ENCODE measurements around the gene FDPS.
"Not testable (repeated sequence)": the region's sequence is repeated elsewhere in the genome, so short reads cannot be mapped to it uniquely, and the experiment has no call there.

Gene FDPS

DNA sequence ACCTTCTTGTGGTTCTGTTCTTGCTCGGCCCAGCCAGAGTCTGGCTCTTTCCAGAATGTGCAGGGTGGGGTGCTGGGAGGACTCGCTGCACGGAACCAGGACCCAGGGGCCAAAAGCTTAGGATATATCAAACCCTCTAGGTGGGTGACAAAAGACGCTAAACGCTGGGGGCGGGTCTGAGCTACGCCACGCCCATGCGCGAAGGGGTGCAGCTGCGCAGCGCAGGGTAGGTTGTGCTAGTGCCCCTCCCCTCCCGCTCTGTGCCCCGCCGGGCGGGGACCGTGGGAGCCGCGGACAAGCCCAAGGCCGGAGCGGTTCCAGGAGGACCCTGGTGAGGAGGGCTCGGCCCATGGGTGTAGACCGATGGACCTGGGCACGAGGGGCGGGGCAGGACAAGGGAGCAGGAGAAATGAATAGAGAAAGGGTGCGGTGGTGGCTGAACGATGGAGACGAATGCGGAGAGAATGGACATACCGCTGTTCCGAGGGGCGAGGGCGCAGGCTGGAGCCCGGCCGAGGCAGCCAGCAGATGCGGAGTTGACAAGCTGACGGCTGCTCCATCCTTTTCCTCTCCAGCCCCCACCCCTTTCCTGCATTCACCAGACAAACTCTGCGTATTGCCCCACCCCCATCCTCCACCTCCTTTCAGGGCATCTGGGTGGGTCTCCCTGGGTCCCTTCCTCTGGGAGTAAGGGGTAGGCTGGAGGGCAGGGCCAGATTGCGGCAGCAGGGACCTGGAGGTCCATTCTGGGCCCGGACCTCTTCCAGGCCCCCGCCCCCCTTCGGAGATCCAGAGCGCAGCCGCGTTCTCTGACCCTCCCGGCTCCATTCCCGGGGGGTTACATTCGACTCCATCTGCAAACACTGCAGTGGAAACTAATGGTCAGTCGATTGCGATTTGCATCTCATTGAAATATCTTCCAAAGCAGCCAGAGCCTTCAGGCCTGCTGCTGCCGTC, 12.3 kb downstream of the FDPS start, which contains the start of gene RUSC1:
Gene RUSC1 (plus strand): TSS at position 234 of the 957 bp plus-strand sequence. CDS start 880 bp downstream, outside the sequence.
- DNase-seq = peak; percentile 88

DNA sequence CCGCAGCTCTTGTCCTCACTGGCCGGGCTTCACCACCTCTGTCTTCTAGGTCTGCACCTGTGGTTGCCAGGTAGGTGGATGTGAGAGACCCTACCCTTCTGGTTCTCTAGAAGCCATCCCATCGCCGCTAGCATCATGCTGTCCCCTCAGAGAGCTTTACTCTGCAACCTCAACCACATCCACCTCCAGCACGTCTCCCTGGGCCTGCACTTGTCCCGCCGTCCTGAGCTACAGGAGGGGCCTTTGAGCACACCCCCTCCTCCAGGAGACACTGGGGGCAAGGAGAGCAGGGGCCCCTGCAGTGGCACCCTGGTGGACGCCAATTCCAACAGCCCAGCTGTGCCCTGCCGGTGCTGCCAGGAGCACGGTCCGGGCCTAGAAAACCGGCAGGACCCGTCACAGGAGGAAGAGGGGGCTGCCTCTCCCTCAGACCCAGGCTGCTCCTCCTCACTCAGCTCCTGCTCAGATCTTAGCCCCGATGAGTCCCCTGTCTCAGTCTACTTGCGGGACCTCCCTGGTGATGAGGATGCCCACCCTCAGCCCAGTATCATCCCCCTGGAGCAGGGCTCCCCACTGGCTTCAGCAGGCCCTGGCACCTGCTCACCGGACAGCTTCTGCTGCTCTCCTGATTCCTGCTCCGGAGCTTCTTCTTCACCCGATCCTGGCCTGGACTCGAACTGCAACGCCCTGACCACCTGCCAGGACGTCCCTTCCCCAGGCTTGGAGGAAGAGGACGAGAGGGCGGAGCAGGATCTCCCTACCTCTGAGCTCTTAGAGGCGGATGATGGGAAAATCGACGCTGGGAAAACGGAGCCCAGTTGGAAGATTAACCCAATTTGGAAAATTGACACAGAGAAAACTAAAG, 13.2 kb downstream of the FDPS start:
- peak; percentile 42 for DNase-seq

- no peak for DNase-seq
These were observed 13.9 kb downstream of the FDPS start for GRCh38 chr1:155322571-155322952.

DNA sequence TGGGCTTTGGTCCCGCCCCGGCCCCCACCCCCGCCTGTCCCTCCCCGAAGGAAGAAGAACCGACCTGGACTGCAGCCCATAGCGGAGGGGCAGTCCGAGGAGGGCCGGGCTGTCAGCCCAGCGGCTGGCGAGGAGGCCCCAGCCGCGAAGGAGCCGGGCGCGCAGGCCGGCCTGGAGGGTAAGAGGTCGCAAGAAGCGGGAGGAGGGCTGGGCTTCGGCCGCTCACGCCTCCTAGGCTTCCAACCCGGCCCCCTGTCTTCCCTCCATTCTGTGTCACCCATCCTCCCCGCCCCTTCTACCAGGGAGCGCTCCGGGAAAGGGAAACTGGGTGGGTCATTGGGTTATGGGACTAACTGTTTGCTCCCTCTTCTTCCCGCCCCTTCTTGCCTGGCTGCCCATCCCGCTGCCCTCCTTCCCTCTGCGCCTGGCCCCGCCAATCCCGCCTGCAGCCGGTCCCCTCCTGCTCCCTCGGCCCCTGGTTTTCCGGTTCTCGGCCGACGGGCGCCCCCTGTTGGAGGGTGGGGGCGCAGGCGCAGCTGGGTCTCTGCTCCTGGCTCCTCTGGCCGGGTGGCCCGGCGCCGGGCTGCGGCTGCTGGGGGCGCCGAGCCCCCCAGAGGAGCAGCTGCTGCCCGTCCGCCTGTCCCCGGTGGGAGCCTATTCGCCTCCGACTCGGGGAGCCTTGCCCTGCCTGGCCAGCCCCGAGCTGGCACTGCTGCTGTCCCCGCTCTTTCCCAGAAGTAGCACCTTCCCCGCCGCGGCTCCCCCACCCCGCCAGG, 14.5 kb downstream of the FDPS start:
- DNase-seq = peak; percentile 95

- DNase-seq = peak; percentile 95
These were observed 15.0 kb downstream of the FDPS start for GRCh38 chr1:155323729-155324036.

- peak; percentile 97 for DNase-seq
These were observed 15.5 kb downstream of the FDPS start for GRCh38 chr1:155324037-155324716.

DNA sequence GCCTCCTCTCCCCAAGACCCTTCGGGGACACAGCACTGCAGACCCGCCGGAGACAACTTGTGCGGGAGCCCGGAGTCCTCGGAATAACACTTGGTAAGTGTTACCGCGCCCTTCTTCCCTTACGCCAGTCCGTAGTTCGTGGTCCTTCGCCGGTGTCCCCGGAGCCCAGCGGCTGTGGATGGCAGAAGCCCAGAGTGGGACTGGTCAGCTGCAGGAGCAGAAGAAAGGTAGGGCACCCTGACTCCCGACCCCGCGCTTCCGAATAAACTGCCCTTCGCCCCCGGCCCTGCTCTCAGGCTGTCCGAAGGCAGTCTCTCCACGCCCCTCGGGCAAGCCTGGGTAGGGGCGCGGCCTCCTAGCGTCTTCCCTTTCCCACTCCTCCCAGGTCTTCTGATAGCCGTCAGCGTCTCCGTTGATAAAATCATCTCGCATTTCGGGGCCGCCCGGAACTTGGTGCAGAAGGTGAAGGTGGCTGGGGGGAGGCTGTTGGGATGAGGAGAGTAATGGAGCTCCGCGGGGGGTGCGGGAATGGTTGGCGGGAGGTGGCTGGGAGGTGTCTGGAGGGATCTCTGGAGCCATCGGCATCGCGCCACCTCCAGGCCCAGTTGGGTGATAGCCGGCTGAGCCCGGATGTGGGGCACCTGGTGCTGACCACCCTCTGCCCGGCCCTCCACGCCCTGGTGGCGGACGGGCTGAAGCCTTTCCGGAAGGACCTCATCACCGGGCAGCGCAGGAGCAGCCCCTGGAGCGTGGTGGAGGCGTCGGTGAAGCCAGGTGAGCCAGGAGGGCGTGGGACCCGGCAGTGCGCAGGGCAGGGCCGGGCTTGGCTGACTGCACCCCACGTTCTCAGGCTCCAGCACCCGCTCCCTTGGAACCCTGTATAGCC, 16.3 kb downstream of the FDPS start:
- peak; percentile 61 for DNase-seq

- DNase-seq = no peak
These were observed 16.9 kb downstream of the FDPS start for GRCh38 chr1:155325603-155325893.

DNA sequence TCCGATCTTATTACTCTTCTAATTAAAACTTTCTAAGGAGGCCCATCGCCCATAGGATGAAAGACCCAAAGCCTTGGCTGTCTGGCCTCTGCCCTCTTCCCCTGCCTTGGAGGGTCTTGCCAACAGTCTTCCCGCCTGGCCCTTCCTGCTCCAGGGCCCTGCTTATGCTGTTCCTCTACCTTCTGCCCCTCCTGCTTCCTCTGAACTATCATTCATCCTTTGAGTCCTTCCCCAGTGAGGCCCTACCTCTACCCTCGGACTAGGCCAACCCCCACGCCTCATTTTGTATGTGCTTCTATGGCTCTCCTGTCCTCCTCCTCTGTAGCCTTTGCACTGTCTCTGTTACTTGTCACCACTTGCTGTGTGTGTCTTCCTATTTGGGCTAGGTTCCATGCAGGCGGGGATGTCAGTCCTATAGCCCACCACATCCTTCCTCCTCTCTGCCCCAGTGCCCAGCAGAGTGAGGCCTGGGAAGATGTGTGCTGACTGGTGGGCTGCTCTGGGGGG, 17.4 kb downstream of the FDPS start:
- no peak for DNase-seq

DNA sequence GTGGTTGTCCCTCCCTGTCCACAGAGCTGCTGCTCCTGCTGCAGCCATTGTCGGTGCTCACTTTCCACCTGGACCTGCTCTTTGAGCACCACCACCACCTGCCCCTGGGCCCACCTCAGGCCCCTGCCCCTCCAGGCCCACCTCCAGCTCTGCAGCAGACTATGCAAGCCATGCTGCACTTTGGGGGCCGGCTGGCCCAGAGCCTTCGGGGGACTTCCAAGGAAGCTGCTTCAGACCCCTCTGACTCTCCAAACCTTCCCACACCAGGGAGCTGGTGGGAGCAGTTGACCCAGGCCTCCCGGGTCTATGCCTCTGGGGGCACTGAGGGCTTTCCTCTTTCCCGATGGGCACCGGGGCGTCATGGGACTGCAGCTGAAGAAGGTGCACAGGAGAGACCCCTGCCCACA, 18.0 kb downstream of the FDPS start:
- DNase-seq = no peak

DNA sequence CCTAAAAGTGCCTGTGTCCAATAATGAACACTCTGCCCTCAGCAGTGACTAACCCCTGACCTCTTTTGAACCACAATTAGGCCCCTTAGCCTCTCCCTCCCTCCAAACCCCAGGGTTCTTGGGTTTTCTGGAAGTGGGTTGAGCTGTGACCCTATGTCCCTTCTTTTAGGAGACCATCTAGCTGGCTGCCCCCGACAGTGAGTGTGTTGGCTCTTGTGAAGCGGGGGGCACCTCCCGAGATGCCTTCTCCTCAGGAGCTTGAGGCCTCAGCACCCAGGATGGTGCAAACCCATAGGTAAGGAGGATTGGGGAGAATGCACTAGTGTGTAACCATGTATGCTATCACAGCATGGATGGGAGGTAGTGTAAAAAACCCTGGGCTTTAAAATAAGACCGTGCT, 19.3 kb downstream of the FDPS start:
- DNase-seq = no peak

- DNase-seq = not testable (repeated sequence)
These were observed 20.2 kb downstream of the FDPS start for GRCh38 chr1:155328856-155329255.

GRCh38 chr1:155329980-155330598, 21.4 kb downstream of the FDPS start:
- no peak for DNase-seq

DNA sequence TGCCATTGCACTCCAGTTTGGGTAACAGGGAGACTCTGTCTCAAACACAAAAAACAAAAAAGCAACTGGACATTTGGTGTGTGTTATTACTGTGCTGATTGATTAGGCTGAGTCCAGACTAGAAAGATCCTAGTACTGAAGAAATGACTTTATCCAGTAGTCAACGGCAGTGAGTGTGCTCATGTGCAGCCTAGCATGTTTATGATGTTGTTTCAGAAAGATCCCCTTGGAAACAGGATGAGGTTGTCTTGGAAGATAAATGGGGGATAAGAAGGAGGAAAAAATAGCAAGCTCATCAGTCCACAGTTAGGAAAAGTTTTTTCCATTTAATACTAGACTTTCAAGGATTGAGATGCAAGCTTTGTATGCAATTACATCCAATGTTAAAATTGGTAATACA, 26.3 kb downstream of the FDPS start:
- no peak for DNase-seq

DNA sequence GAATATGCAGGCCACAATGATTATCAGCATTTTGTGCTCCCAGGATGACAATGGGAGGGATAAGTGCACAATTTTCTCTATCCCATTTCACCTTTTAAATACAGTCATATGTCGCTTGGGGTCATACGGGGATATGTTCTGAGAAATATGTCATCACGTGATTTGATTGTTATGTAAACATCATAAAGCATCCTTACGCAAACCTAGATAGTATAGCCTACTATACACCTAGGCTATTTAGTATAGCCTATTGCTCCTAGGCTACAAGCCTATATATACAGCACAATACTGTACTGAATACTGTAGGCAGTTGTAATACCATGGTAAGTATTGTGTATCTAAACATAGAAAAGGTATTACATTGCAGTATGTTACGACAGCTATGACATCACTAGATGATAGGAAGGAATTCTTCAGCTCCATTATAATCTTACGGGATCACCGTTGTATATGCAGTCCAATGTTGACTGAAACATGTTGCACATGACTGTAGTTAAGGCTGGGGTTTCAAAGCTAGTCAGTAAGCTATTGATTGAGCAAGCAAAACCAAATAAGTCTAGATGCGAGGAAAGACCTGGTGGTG, 30.9 kb downstream of the FDPS start:
- DNase-seq = no peak

- no peak for DNase-seq
These were observed 34.2 kb downstream of the FDPS start for GRCh38 chr1:155342842-155343241.

GRCh38 chr1:155352631-155353030, 44.0 kb downstream of the FDPS start:
- peak; percentile 54 for DNase-seq

GRCh38 chr1:155360051-155360450, 51.4 kb downstream of the FDPS start:
- DNase-seq = no peak

Measured in femur (tissue), 1 donor.